Esophagus squamous epithelium (tissue), 5 donors: ENCODE results near the gene DDX47. TPM values are rescaled to one million over a fixed set of nuclear protein-coding genes. Genes with fewer than 3 reads are reported as not detected.
"Not testable (repeated sequence)": the region's sequence is repeated elsewhere in the genome, so short reads cannot be mapped to it uniquely, and the experiment has no call there.

Experiments
- DNase-seq: peaks from one replicate; lab custom pipeline; 2025; lab: John Stamatoyannopoulos, UW
- H3K27ac ChIP-seq, 4 donors: fragments of 200-600 bp; sonication (generic); one replicate each; pipeline ENCODE4 v1.5.1; 2016 to 2019; ENCODE audit warnings: mild to moderate bottlenecking in 1 of 4
- H3K27me3 ChIP-seq, 4 donors: fragments of 200-600 bp; sonication (generic); 1 replicate in 3 of 4; 2 replicates in 1 of 4; pipeline versions ENCODE4 v1.5.1 to v1.6.0; 2017 to 2021; ENCODE audit warnings: antibody characterized with exemption in 1 of 4
- H3K36me3 ChIP-seq, 3 donors: fragments of 200-600 bp; sonication (generic); one replicate each; pipeline ENCODE4 v1.5.1; 2016 to 2019
- H3K4me1 ChIP-seq, 3 donors: fragments of 200-600 bp; sonication (generic); one replicate each; pipeline ENCODE4 v1.5.1; 2017 to 2019
- H3K4me3 ChIP-seq, 4 donors: fragments of 200-600 bp; sonication (generic); 1 replicate in 3 of 4; 2 replicates in 1 of 4; pipeline ENCODE4 v1.5.1; 2016 to 2019; ENCODE audit warnings: mild to moderate bottlenecking in 2 of 4, moderate library complexity in 1 of 4
- H3K9me3 ChIP-seq, 3 donors: fragments of 200-600 bp; sonication (generic); one replicate each; pipeline ENCODE4 v1.5.1; 2016 to 2019
- CTCF ChIP-seq, 6 experiments: fragments of 450-650 bp in 4 of 6; fragments of 200-600 bp in 2 of 6; sonication (generic) in 2 of 6; IDR thresholded peaks; one replicate each; pipeline ENCODE4 v1.5.1; 2016 to 2019; ENCODE audit warnings: antibody characterized with exemption in 6 of 6, mild to moderate bottlenecking in 4 of 6, moderate library complexity in 4 of 6
- POLR2A ChIP-seq, 4 donors: fragments of 450-650 bp; IDR thresholded peaks; one replicate each; pipeline ENCODE4 v1.6.1; 2017; ENCODE audit warnings: antibody characterized with exemption in 4 of 4, mild to moderate bottlenecking in 4 of 4, moderate library complexity in 3 of 4
- WGBS, 2 donors: methylation state at CpG; one replicate each; pipeline ENCODE4 v1.1.5; 2018; 5-methylcytosine and 5-hydroxymethylcytosine counted together
- intact Hi-C: fragments of 100-400 bp; cut with DNase I; formaldehyde crosslinking; loops from one replicate; pipeline ENCODE4 v1.15.0; 2022
- total RNA-seq, 4 donors: library from RNA; depleted of rRNA; stranded (reverse); fragments of >200 nt; gene quantifications; one replicate each; pipeline ENCODE4 v1.1.0, GENCODE V29; 2016
- donor health status: DM: yes; HTN: yes; CAD: no.

Gene DDX47
- total RNA-seq, 4 donors from 2014 or later = 40.6 to 67.9 (median 55.3) TPM

GRCh38 chr12:12839003-12839395 is 25.9 kb downstream of the DDX47 start:
- no peak overlapping the region for H3K4me3 ChIP-seq
- intact Hi-C loops = no loop called here
- H3K27me3 ChIP-seq = no peaks in the 10 kb centered on the region
- H3K36me3 ChIP-seq = peaks cover 0 to 3% (median 0%) of the 10 kb centered on the region in 3 donors
- no peak overlapping the region for H3K27ac ChIP-seq
- TF ChIP-seq POLR2A (IDR thresholded peaks at IDR 0.05) = no peak
- no peak for TF ChIP-seq CTCF (IDR thresholded peaks at IDR 0.05)
- no peaks in the 10 kb centered on the region for H3K9me3 ChIP-seq
- peaks cover 0 to 48% (median 8%) of the 10 kb centered on the region in 3 donors for H3K4me1 ChIP-seq
- no peak for DNase-seq
- WGBS, 2 donors = 88 to 93% methylated on average over 1 of the region's 1 CpG

- intact Hi-C loops, DNase-seq, H3K9me3 ChIP-seq, H3K27ac ChIP-seq, H3K27me3 ChIP-seq, H3K4me3 ChIP-seq, H3K36me3 ChIP-seq: not testable (repeated sequence)
- WGBS, 2 donors = 92 to 93% methylated on average over 9 to 10 of the region's 10 CpGs
- H3K4me1 ChIP-seq = peaks cover 0 to 47% (median 8%) of the 10 kb centered on the region in 3 donors
These were observed 26.3 kb downstream of the DDX47 start for GRCh38 chr12:12839439-12839838.

GRCh38 chr12:12839873-12840579 is 26.9 kb downstream of the DDX47 start:
- Histone ChIP-seq H3K27me3 (no peaks in the 10 kb centered on the region), H3K4me3 (no peak overlapping the region), H3K27ac (no peak overlapping the region), H3K9me3 (no peaks in the 10 kb centered on the region), H3K36me3 (no peaks in the 10 kb centered on the region), H3K4me1 (peaks cover 0 to 41% (median 8%) of the 10 kb centered on the region in 3 donors)
- TF ChIP-seq POLR2A (IDR thresholded peaks at IDR 0.05) (no peak), CTCF (IDR thresholded peaks at IDR 0.05) (no peak)
- WGBS, 2 donors = 69 to 73% methylated on average over 5 of the region's 5 CpGs
- intact Hi-C loops = no loop called here
- DNase-seq = no peak

- H3K27ac ChIP-seq = no peak overlapping the region
- no peak overlapping the region for H3K4me3 ChIP-seq
- no peaks in the 10 kb centered on the region for H3K36me3 ChIP-seq
- no peaks in the 10 kb centered on the region for H3K9me3 ChIP-seq
- 86 to 87% methylated on average over 5 of the region's 5 CpGs for WGBS, 2 donors
- peaks cover 0 to 36% (median 8%) of the 10 kb centered on the region in 3 donors for H3K4me1 ChIP-seq
- intact Hi-C loops = no loop called here
- DNase-seq = no peak
- TF ChIP-seq CTCF (IDR thresholded peaks at IDR 0.05) (no peak), POLR2A (IDR thresholded peaks at IDR 0.05) (no peak)
- H3K27me3 ChIP-seq = no peaks in the 10 kb centered on the region
These were observed 27.4 kb downstream of the DDX47 start for GRCh38 chr12:12840580-12840899.

- DNase-seq, H3K36me3 ChIP-seq, H3K27ac ChIP-seq, H3K9me3 ChIP-seq, H3K4me3 ChIP-seq, intact Hi-C loops, H3K27me3 ChIP-seq: not testable (repeated sequence)
- WGBS, 2 donors = 82 to 94% methylated on average over 13 of the region's 13 CpGs
- H3K4me1 ChIP-seq = peaks cover 0 to 27% (median 8%) of the 10 kb centered on the region in 3 donors
These were observed 28.3 kb downstream of the DDX47 start for GRCh38 chr12:12841428-12841827.

GRCh38 chr12:12845794-12846243 is 32.7 kb downstream of the DDX47 start:
- 77 to 85% methylated on average over 4 of the region's 4 CpGs for WGBS, 2 donors
- Histone ChIP-seq H3K4me3 (no peak overlapping the region), H3K9me3 (no peaks in the 10 kb centered on the region), H3K36me3 (no peaks in the 10 kb centered on the region), H3K27ac (no peak overlapping the region), H3K4me1 (no peaks in the 10 kb centered on the region), H3K27me3 (no peaks in the 10 kb centered on the region)
- TF ChIP-seq POLR2A (IDR thresholded peaks at IDR 0.05) = no peak
- no peak for TF ChIP-seq CTCF (IDR thresholded peaks at IDR 0.05)
- intact Hi-C loops = no loop called here
- DNase-seq = no peak

- intact Hi-C loops, DNase-seq, H3K27ac ChIP-seq, H3K4me3 ChIP-seq, H3K9me3 ChIP-seq, H3K27me3 ChIP-seq, H3K4me1 ChIP-seq, H3K36me3 ChIP-seq: not testable (repeated sequence)
- 84 to 91% methylated on average over 3 of the region's 3 CpGs for WGBS, 2 donors
These were observed 33.6 kb downstream of the DDX47 start for GRCh38 chr12:12846780-12847179.
